GM23338 (cell line): ENCODE data around the gene PIAS1. TPM values are rescaled to one million over a fixed set of nuclear protein-coding genes. Genes with fewer than 3 reads are reported as not detected.

Source experiments
- ATAC-seq: fragments of 200-7000 bp; cut with Tn5 transposase; 3 replicates; pipeline ENCODE4 v1.9.1; 2020
- DNase-seq: peaks from one replicate; pipeline ENCODE4 v3.0.0-alpha.2; 2015; ENCODE audit warnings: low spot score
- H2AFZ ChIP-seq: fragments of 200-600 bp; sonication (generic); 2 replicates; pipeline ENCODE4 v1.8.0; 2016; ENCODE audit warnings: antibody characterized with exemption, mild to moderate bottlenecking, moderate library complexity
- H3F3A ChIP-seq: fragments of 200-600 bp; sonication (generic); replicated peaks from 2 replicates; pipeline ENCODE4 v1.8.0; 2017; ENCODE audit warnings: antibody characterized with exemption, mixed run types, low read depth
- H3K27ac ChIP-seq: fragments of 200-600 bp; sonication (generic); 2 replicates; pipeline ENCODE4 v1.6.1; 2016; ENCODE audit warnings: low read depth
- H3K27me3 ChIP-seq: fragments of 200-600 bp; sonication (generic); 2 replicates; pipeline ENCODE4 v1.8.0; 2016; ENCODE audit warnings: mild to moderate bottlenecking, mixed run types, moderate library complexity; ENCODE audit not compliant: insufficient read depth
- H3K36me3 ChIP-seq: fragments of 200-600 bp; sonication (generic); 2 replicates; pipeline ENCODE4 v1.8.0; 2016; ENCODE audit warnings: mild to moderate bottlenecking; ENCODE audit not compliant: insufficient read depth
- H3K4me1 ChIP-seq: fragments of 200-600 bp; sonication (generic); 2 replicates; pipeline ENCODE4 v1.8.0; 2016; ENCODE audit warnings: mild to moderate bottlenecking, moderate library complexity; ENCODE audit not compliant: insufficient read depth
- H3K4me2 ChIP-seq: fragments of 200-600 bp; sonication (generic); 2 replicates; pipeline ENCODE4 v1.7.1; 2017; ENCODE audit warnings: mixed run types
- H3K4me3 ChIP-seq: fragments of 200-600 bp; sonication (generic); 2 replicates; pipeline ENCODE4 v1.6.1; 2016; ENCODE audit warnings: mixed run types
- H3K79me2 ChIP-seq: fragments of 200-600 bp; sonication (generic); replicated peaks from 2 replicates; pipeline ENCODE4 v1.8.0; 2017; ENCODE audit warnings: mild to moderate bottlenecking; ENCODE audit not compliant: insufficient read depth
- H3K9me2 ChIP-seq: fragments of 200-600 bp; sonication (generic); 2 replicates; pipeline ENCODE4 v1.8.0; 2017; ENCODE audit not compliant: insufficient read depth
- H4K20me1 ChIP-seq: fragments of 200-600 bp; sonication (generic); replicated peaks from 2 replicates; pipeline ENCODE4 v1.8.0; 2017; ENCODE audit warnings: mild to moderate bottlenecking; ENCODE audit not compliant: insufficient read depth
- H3K27ac Mint-ChIP-seq: 2 replicates; pipeline ENCODE4 v1.8.0; 2020; ENCODE audit warnings: inconsistent platforms, mild to moderate bottlenecking, moderate library complexity, mixed read lengths
- H3K27me3 Mint-ChIP-seq: 3 replicates; pipeline ENCODE4 v1.8.0; 2022; ENCODE audit warnings: low read depth, mild to moderate bottlenecking, moderate library complexity, mixed read lengths, inconsistent platforms; ENCODE audit not compliant: insufficient read depth, poor library complexity
- H3K36me3 Mint-ChIP-seq: 3 replicates; pipeline ENCODE4 v1.8.0; 2021; ENCODE audit warnings: low read depth, mild to moderate bottlenecking, inconsistent platforms, moderate library complexity, mixed read lengths
- H3K4me1 Mint-ChIP-seq: 3 replicates; pipeline ENCODE4 v1.8.0; 2020; ENCODE audit warnings: mild to moderate bottlenecking, inconsistent platforms, mixed read lengths
- H3K4me3 Mint-ChIP-seq: 3 replicates; pipeline ENCODE4 v1.8.0; 2021; ENCODE audit warnings: moderate library complexity, mild to moderate bottlenecking, inconsistent platforms, mixed read lengths
- H3K9me3 Mint-ChIP-seq: 3 replicates; pipeline ENCODE4 v1.8.0; 2020; ENCODE audit warnings: moderate library complexity, mild to moderate bottlenecking, inconsistent platforms, mixed read lengths
- CREB1 ChIP-seq: fragments of 250-450 bp; sonication (Bioruptor Pico); IDR thresholded peaks from 2 replicates; pipeline ENCODE4 v1.5.0; 2020; ENCODE audit warnings: low read depth, mild to moderate bottlenecking, moderate library complexity
- EZH2 ChIP-seq: fragments of 200-600 bp; sonication (generic); IDR thresholded peaks from one replicate; pipeline ENCODE4 v1.8.0; 2017; ENCODE audit warnings: antibody characterized with exemption, mild to moderate bottlenecking, low read depth; ENCODE audit not compliant: unreplicated experiment
- EZH2phosphoT487 ChIP-seq: fragments of 200-600 bp; sonication (generic); IDR thresholded peaks from one replicate; pipeline ENCODE4 v1.8.1; 2018; ENCODE audit warnings: antibody characterized with exemption; ENCODE audit not compliant: unreplicated experiment
- NANOG ChIP-seq: IDR thresholded peaks from 2 replicates; pipeline ENCODE4 v1.6.1; 2016; ENCODE audit warnings: antibody characterized with exemption, borderline replicate concordance
- STAT1 ChIP-seq: IDR thresholded peaks from one replicate; pipeline ENCODE4 v1.6.1; 2016; ENCODE audit warnings: antibody characterized with exemption; ENCODE audit not compliant: unreplicated experiment
- ZNF114 ChIP-seq: fragments of 250-450 bp; sonication (Bioruptor Pico); IDR thresholded peaks from 2 replicates; pipeline ENCODE4 v1.5.0; 2020; ENCODE audit warnings: mild to moderate bottlenecking, moderate library complexity
- ZNF331 ChIP-seq: fragments of 250-450 bp; sonication (Bioruptor Pico); IDR thresholded peaks from 2 replicates; pipeline ENCODE4 v1.5.0; 2020; ENCODE audit warnings: low read depth, mild to moderate bottlenecking, moderate library complexity
- ZNF462 ChIP-seq: fragments of 250-450 bp; sonication (Bioruptor Pico); IDR thresholded peaks from 2 replicates; pipeline ENCODE4 v1.5.0; 2020; ENCODE audit warnings: mild to moderate bottlenecking, moderate library complexity
- polyA plus RNA-seq: library from polyadenylated mRNA; unstranded; fragments of >200 nt; fragmentation: Nextera tagmentation; extraction: Ambion mirVana; gene quantifications from 2 replicates; pipeline ENCODE4 v1.2.1, GENCODE V29; 2016
- total RNA-seq: library from RNA; depleted of rRNA; stranded (reverse); fragments of >200 nt; shearing (Covaris generic); gene quantifications from 2 replicates; pipeline ENCODE4 v1.2.3, GENCODE V29; 2014
- TF ChIP-seq, protein P1 (sequence below): IDR thresholded peaks from 2 replicates; pipeline ENCODE4 v1.6.1; 2016; ENCODE audit warnings: antibody characterized with exemption
- TF ChIP-seq, protein P2 (sequence below), 2 experiments: fragments of 200-600 bp in 1 of 2; sonication (generic) in 1 of 2; conservative IDR thresholded peaks; 2 replicates each; pipeline versions ENCODE4 v1.5.1 to v1.6.1; 2016 to 2017; ENCODE audit warnings: antibody characterized with exemption in 2 of 2, low read depth in 2 of 2, mild to moderate bottlenecking in 2 of 2, moderate library complexity in 1 of 2

PIAS1 gene
- total and polyA plus RNA-seq, 2 experiments from 2014 or later: 30.7 to 32.1 TPM

GRCh38 chr15:68059630-68060029 lies 5.5 kb downstream of the PIAS1 start:
- Histone ChIP-seq H3F3A (no peaks in the 10 kb centered on the region), H3K4me3 (no peak overlapping the region), H2AFZ (no peak overlapping the region), H3K4me1 (peaks cover 47% of the 10 kb centered on the region), H4K20me1 (peaks cover 30% of the 10 kb centered on the region), H3K4me2 (no peak overlapping the region), H3K27me3 (no peaks in the 10 kb centered on the region), H3K36me3 (no peaks in the 10 kb centered on the region), H3K79me2 (peaks cover 98% of the 10 kb centered on the region), H3K27ac (no peak overlapping the region), H3K9me2 (no peaks in the 10 kb centered on the region)
- H3K27me3 Mint-ChIP-seq: no peaks in the 10 kb centered on the region
- no peak overlapping the region for H3K27ac Mint-ChIP-seq
- peaks cover 45% of the 10 kb centered on the region for H3K4me1 Mint-ChIP-seq
- no peaks in the 10 kb centered on the region for H3K36me3 Mint-ChIP-seq
- TF ChIP-seq, protein P1, sequence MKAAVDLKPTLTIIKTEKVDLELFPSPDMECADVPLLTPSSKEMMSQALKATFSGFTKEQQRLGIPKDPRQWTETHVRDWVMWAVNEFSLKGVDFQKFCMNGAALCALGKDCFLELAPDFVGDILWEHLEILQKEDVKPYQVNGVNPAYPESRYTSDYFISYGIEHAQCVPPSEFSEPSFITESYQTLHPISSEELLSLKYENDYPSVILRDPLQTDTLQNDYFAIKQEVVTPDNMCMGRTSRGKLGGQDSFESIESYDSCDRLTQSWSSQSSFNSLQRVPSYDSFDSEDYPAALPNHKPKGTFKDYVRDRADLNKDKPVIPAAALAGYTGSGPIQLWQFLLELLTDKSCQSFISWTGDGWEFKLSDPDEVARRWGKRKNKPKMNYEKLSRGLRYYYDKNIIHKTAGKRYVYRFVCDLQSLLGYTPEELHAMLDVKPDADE: no peak
- TF ChIP-seq STAT1 (no peak), ZNF331 (no peak), EZH2phosphoT487 (no peak), CREB1 (CRISPR knock-in tag) (no peak), ZNF462 (CRISPR knock-in tag) (no peak), NANOG (no peak), EZH2 (no peak), ZNF114 (CRISPR knock-in tag) (no peak)
- TF ChIP-seq, protein P2, sequence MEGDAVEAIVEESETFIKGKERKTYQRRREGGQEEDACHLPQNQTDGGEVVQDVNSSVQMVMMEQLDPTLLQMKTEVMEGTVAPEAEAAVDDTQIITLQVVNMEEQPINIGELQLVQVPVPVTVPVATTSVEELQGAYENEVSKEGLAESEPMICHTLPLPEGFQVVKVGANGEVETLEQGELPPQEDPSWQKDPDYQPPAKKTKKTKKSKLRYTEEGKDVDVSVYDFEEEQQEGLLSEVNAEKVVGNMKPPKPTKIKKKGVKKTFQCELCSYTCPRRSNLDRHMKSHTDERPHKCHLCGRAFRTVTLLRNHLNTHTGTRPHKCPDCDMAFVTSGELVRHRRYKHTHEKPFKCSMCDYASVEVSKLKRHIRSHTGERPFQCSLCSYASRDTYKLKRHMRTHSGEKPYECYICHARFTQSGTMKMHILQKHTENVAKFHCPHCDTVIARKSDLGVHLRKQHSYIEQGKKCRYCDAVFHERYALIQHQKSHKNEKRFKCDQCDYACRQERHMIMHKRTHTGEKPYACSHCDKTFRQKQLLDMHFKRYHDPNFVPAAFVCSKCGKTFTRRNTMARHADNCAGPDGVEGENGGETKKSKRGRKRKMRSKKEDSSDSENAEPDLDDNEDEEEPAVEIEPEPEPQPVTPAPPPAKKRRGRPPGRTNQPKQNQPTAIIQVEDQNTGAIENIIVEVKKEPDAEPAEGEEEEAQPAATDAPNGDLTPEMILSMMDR (conservative IDR thresholded peaks at IDR 0.05; ENCODE audit: low read depth in 2 of 2): no peak
- H3K9me3 Mint-ChIP-seq: no peaks in the 10 kb centered on the region
- H3K4me3 Mint-ChIP-seq: no peak overlapping the region
- DNase-seq: no peak
- no peak for ATAC-seq
